Naive thymus-derived CD4-positive, alpha-beta T cell (primary cell): ENCODE measurements around the gene MB. TPM values are rescaled to one million over a fixed set of nuclear protein-coding genes. Genes with fewer than 3 reads are reported as not detected.

ENCODE experiments used
- ATAC-seq: fragments of 150-1000 bp; cut with Tn5 transposase; 2 replicates; pipeline ENCODE4 v1.10.0; 2021; ENCODE audit warnings: mild to moderate bottlenecking, moderate library complexity
- CTCF ChIA-PET: fragments of 350-600 bp; sonication (Branson Sonifier 250); formaldehyde crosslinking; loops from one replicate; lab custom pipeline; 2021; ENCODE audit warnings: antibody characterized with exemption; lab: Charles Lee
- POLR2A ChIA-PET: fragments of 350-600 bp; sonication (Branson Sonifier 250); formaldehyde crosslinking; loops from one replicate; lab custom pipeline; 2021; ENCODE audit warnings: antibody characterized with exemption, inconsistent platforms; lab: Charles Lee
- DNase-seq, 9 donors: peaks; one replicate each; pipeline versions ENCODE4 v3.0.0 to v3.0.0-alpha.2; 2020 to 2022; ENCODE audit warnings: mixed read lengths in 1 of 9
- H3K27ac ChIP-seq: one replicate; pipeline ENCODE4 v1.7.0; 2013; ENCODE audit warnings: mild to moderate bottlenecking, low read depth, low read length, moderate library complexity
- H3K27me3 ChIP-seq, 2 donors: one replicate each; pipeline ENCODE4 v1.7.0; 2013; ENCODE audit warnings: low read length in 2 of 2, mild to moderate bottlenecking in 2 of 2, moderate library complexity in 2 of 2; ENCODE audit not compliant: control insufficient read depth in 2 of 2, insufficient read depth in 2 of 2
- H3K36me3 ChIP-seq, 3 experiments: 1 replicate in 2 of 3; 2 replicates in 1 of 3; pipeline ENCODE4 v1.7.0; 2013; ENCODE audit warnings: low read length in 3 of 3, mild to moderate bottlenecking in 3 of 3, moderate library complexity in 1 of 3; ENCODE audit not compliant: insufficient read depth in 3 of 3, control insufficient read depth in 2 of 3
- H3K4me1 ChIP-seq, 2 donors: one replicate each; pipeline ENCODE4 v1.7.0; 2013; ENCODE audit warnings: low read length in 2 of 2, mild to moderate bottlenecking in 2 of 2, moderate library complexity in 1 of 2; ENCODE audit not compliant: control insufficient read depth in 2 of 2, insufficient read depth in 2 of 2
- H3K4me3 ChIP-seq: 2 replicates; pipeline ENCODE4 v1.7.0; 2013; ENCODE audit warnings: mild to moderate bottlenecking, low read length
- H3K9me3 ChIP-seq, 3 experiments: 1 replicate in 2 of 3; 2 replicates in 1 of 3; pipeline ENCODE4 v1.7.0; 2013; ENCODE audit warnings: low read length in 3 of 3; ENCODE audit not compliant: control insufficient read depth in 2 of 3
- H3K27ac Mint-ChIP-seq, 9 donors: one replicate each; pipeline ENCODE4 v1.8.0; 2020 to 2022; ENCODE audit warnings: mixed read lengths in 9 of 9, mild to moderate bottlenecking in 8 of 9, moderate library complexity in 5 of 9, inconsistent platforms in 2 of 9
- H3K27me3 Mint-ChIP-seq, 5 donors: one replicate each; pipeline ENCODE4 v1.8.0; 2021 to 2022; ENCODE audit warnings: mixed read lengths in 5 of 5, mild to moderate bottlenecking in 1 of 5
- H3K36me3 Mint-ChIP-seq, 5 donors: one replicate each; pipeline ENCODE4 v1.8.0; 2020 to 2022; ENCODE audit warnings: mixed read lengths in 5 of 5, mild to moderate bottlenecking in 3 of 5, inconsistent platforms in 1 of 5
- H3K4me1 Mint-ChIP-seq, 7 donors: one replicate each; pipeline ENCODE4 v1.8.0; 2020 to 2022; ENCODE audit warnings: mixed read lengths in 7 of 7, mild to moderate bottlenecking in 3 of 7, inconsistent platforms in 1 of 7
- H3K4me3 Mint-ChIP-seq, 10 donors: one replicate each; pipeline ENCODE4 v1.8.0; 2020 to 2022; ENCODE audit warnings: mild to moderate bottlenecking in 10 of 10, mixed read lengths in 10 of 10, moderate library complexity in 6 of 10, inconsistent platforms in 2 of 10
- H3K9me3 Mint-ChIP-seq, 11 donors: one replicate each; pipeline ENCODE4 v1.8.0; 2020 to 2022; ENCODE audit warnings: mixed read lengths in 11 of 11, mild to moderate bottlenecking in 4 of 11, inconsistent platforms in 1 of 11, moderate library complexity in 1 of 11
- intact Hi-C, 2 donors: fragments of 100-400 bp; cut with micrococcal nuclease; formaldehyde crosslinking; loops; one replicate each; pipeline ENCODE4 v1.15.1; 2023
- polyA plus RNA-seq, 2 donors: library from polyadenylated mRNA; unstranded; fragments of 300-500 nt; fragmentation: Illumina TruSeq; gene quantifications; one replicate each; pipeline ENCODE4 v1.2.3, GENCODE V29; 2021
- total RNA-seq, 6 experiments: library from RNA in 5 of 6; stranded (reverse) in 5 of 6; gene quantifications; 1 replicate in 5 of 6; 2 replicates in 1 of 6; pipeline ENCODE4 v1.2.3 and lab custom pipeline; 2021 to 2026

Gene MB
- total and polyA plus RNA-seq, 7 experiments from 2014 or later = 0.60 TPM; not detected in 6

GRCh38 chr22:35605851-35606481 lies 11.2 kb downstream of the MB start:
- intact Hi-C loops = no loop called here
- ATAC-seq (no peak), DNase-seq (no peak)
- POLR2A ChIA-PET = no interaction called here
- Mint-ChIP-seq H3K27me3 (peaks cover 2 to 23% (median 12%) of the 10 kb centered on the region in 5 donors), H3K27ac (no peak overlapping the region), H3K9me3 (no peaks in the 10 kb centered on the region), H3K36me3 (no peaks in the 10 kb centered on the region), H3K4me1 (peaks cover 0 to 6% (median 0%) of the 10 kb centered on the region in 7 donors), H3K4me3 (no peak overlapping the region)
- Histone ChIP-seq H3K36me3 (no peaks in the 10 kb centered on the region), H3K4me1 (no peaks in the 10 kb centered on the region), H3K27ac (no peak overlapping the region), H3K9me3 (no peaks in the 10 kb centered on the region), H3K27me3 (no peaks in the 10 kb centered on the region), H3K4me3 (no peak overlapping the region)
- CTCF ChIA-PET = no interaction called here

GRCh38 chr22:35605369-35605680 lies 11.8 kb downstream of the MB start:
- ChIA-PET CTCF (no interaction called here), POLR2A (no interaction called here)
- H3K4me1 ChIP-seq = no peaks in the 10 kb centered on the region
- DNase-seq = no peak
- Mint-ChIP-seq H3K27ac (peak overlapping the region in 1 of 9 donors; percentile 38), H3K27me3 (peaks cover under 1 to 20% (median 8%) of the 10 kb centered on the region in 5 donors), H3K4me3 (no peak overlapping the region), H3K9me3 (no peaks in the 10 kb centered on the region), H3K4me1 (peaks cover 0 to 6% (median 0%) of the 10 kb centered on the region in 7 donors), H3K36me3 (no peaks in the 10 kb centered on the region)
- ATAC-seq = no peak
- H3K9me3 ChIP-seq = no peaks in the 10 kb centered on the region
- H3K36me3 ChIP-seq = no peaks in the 10 kb centered on the region
- no peak overlapping the region for H3K4me3 ChIP-seq
- no peak overlapping the region for H3K27ac ChIP-seq
- intact Hi-C loops = no loop called here
- H3K27me3 ChIP-seq = no peaks in the 10 kb centered on the region

- Histone ChIP-seq H3K4me1 (no peaks in the 10 kb centered on the region), H3K27me3 (no peaks in the 10 kb centered on the region), H3K9me3 (no peaks in the 10 kb centered on the region), H3K27ac (no peak overlapping the region), H3K4me3 (no peak overlapping the region), H3K36me3 (no peaks in the 10 kb centered on the region)
- peaks cover 0 to 6% (median 0%) of the 10 kb centered on the region in 7 donors for H3K4me1 Mint-ChIP-seq
- no peaks in the 10 kb centered on the region for H3K36me3 Mint-ChIP-seq
- CTCF ChIA-PET = no interaction called here
- no peak overlapping the region for H3K4me3 Mint-ChIP-seq
- no peak for DNase-seq
- H3K27me3 Mint-ChIP-seq = peaks cover 0 to 20% (median 8%) of the 10 kb centered on the region in 5 donors
- H3K9me3 Mint-ChIP-seq = no peaks in the 10 kb centered on the region
- intact Hi-C loops = no loop called here
- ATAC-seq = no peak
- no peak overlapping the region for H3K27ac Mint-ChIP-seq
- POLR2A ChIA-PET = no interaction called here
Measured at GRCh38 chr22:35604621-35605368, 12.3 kb downstream of the MB start.

- Histone ChIP-seq H3K4me3 (no peak overlapping the region), H3K36me3 (no peaks in the 10 kb centered on the region), H3K4me1 (no peaks in the 10 kb centered on the region), H3K27me3 (no peaks in the 10 kb centered on the region), H3K9me3 (no peaks in the 10 kb centered on the region), H3K27ac (no peak overlapping the region)
- Mint-ChIP-seq H3K27ac (no peak overlapping the region), H3K36me3 (no peaks in the 10 kb centered on the region), H3K4me1 (peaks cover 0 to 3% (median 0%) of the 10 kb centered on the region in 7 donors), H3K27me3 (peaks cover 0 to 10% (median 6%) of the 10 kb centered on the region in 5 donors), H3K9me3 (no peaks in the 10 kb centered on the region), H3K4me3 (no peak overlapping the region)
- intact Hi-C loops = no loop called here
- DNase-seq (no peak), ATAC-seq (peak; percentile 87)
- CTCF ChIA-PET = no interaction called here
- POLR2A ChIA-PET = no interaction called here
Measured at GRCh38 chr22:35601743-35602615, 15.2 kb downstream of the MB start.

- DNase-seq (no peak), ATAC-seq (no peak)
- POLR2A ChIA-PET = no interaction called here
- no peaks in the 10 kb centered on the region for H3K36me3 ChIP-seq
- intact Hi-C loops = no loop called here
- no peak overlapping the region for H3K4me3 ChIP-seq
- Mint-ChIP-seq H3K27ac (no peak overlapping the region), H3K4me3 (no peak overlapping the region), H3K36me3 (no peaks in the 10 kb centered on the region), H3K4me1 (peaks cover 0 to 1% (median 0%) of the 10 kb centered on the region in 7 donors), H3K27me3 (peaks cover 0 to 2% (median 1%) of the 10 kb centered on the region in 5 donors), H3K9me3 (no peaks in the 10 kb centered on the region)
- no peaks in the 10 kb centered on the region for H3K9me3 ChIP-seq
- no peak overlapping the region for H3K27ac ChIP-seq
- H3K4me1 ChIP-seq = no peaks in the 10 kb centered on the region
- H3K27me3 ChIP-seq = no peaks in the 10 kb centered on the region
- CTCF ChIA-PET = no interaction called here
Measured at GRCh38 chr22:35601013-35601580, 16.0 kb downstream of the MB start.

- no peaks in the 10 kb centered on the region for H3K36me3 ChIP-seq
- intact Hi-C loops = no loop called here
- H3K9me3 ChIP-seq = no peaks in the 10 kb centered on the region
- Mint-ChIP-seq H3K9me3 (no peaks in the 10 kb centered on the region), H3K27me3 (peaks cover 0 to 4% (median 0%) of the 10 kb centered on the region in 5 donors), H3K4me1 (peaks cover 0 to 1% (median 0%) of the 10 kb centered on the region in 7 donors), H3K27ac (no peak overlapping the region), H3K36me3 (no peaks in the 10 kb centered on the region), H3K4me3 (no peak overlapping the region)
- ATAC-seq (peak; percentile 36), DNase-seq (no peak)
- ChIA-PET CTCF (no interaction called here), POLR2A (no interaction called here)
- no peaks in the 10 kb centered on the region for H3K27me3 ChIP-seq
- no peaks in the 10 kb centered on the region for H3K4me1 ChIP-seq
- H3K27ac ChIP-seq = no peak overlapping the region
- no peak overlapping the region for H3K4me3 ChIP-seq
Measured at GRCh38 chr22:35600476-35600875, 16.7 kb downstream of the MB start.
